ENCODE measurements around the gene GRM8. TPM values are rescaled to one million over a fixed set of nuclear protein-coding genes. Genes with fewer than 3 reads are reported as not detected.

The GRM8 gene
- not detected in 2 replicates for total RNA-seq (2014; rRNA removed; shearing (Covaris generic))
- total RNA-seq (2022) = not detected in 2 replicates
- Bru-seq, nascent RNA = percentile 4 among the genes with signal in this experiment
- percentile 6 among the genes with signal in this experiment for BruChase-seq, experiment 1, labeled RNA remaining after a 6-hour chase
- BruChase-seq, experiment 2, labeled RNA remaining after a 2-hour chase = percentile 6 among the genes with signal in this experiment
- long read RNA-seq = 0 reads

DNA sequence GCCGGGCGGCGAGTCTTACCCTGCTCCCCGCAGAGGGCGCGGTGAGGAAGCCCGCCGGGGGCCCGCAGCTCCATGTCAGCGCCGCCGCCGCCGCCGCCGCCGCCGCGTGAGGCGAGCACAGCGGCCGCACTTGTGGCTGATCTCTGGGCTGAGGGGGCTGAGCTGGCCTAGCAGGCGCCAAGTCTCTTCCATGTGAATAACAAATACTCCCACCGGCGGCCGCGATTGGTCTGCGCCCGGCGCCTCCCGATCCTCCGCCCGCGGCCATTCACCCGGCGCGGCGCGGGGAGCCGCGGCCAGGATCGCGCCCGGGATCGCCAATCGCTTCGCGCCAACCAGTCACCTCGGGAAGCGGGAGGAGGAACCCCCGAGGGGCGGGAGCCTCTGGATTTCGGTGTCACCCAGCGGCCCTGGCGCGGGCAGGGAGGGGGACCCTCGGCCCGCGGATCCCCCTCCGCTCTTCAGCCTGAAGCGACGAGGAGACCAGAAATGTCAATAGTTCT, at the start of gene GRM8:
GRM8 (minus strand) TSS at position 164 of the 503 bp plus-strand sequence.
- TF ChIP-seq, protein P1, sequence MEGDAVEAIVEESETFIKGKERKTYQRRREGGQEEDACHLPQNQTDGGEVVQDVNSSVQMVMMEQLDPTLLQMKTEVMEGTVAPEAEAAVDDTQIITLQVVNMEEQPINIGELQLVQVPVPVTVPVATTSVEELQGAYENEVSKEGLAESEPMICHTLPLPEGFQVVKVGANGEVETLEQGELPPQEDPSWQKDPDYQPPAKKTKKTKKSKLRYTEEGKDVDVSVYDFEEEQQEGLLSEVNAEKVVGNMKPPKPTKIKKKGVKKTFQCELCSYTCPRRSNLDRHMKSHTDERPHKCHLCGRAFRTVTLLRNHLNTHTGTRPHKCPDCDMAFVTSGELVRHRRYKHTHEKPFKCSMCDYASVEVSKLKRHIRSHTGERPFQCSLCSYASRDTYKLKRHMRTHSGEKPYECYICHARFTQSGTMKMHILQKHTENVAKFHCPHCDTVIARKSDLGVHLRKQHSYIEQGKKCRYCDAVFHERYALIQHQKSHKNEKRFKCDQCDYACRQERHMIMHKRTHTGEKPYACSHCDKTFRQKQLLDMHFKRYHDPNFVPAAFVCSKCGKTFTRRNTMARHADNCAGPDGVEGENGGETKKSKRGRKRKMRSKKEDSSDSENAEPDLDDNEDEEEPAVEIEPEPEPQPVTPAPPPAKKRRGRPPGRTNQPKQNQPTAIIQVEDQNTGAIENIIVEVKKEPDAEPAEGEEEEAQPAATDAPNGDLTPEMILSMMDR (conservative IDR thresholded peaks at IDR 0.05; ENCODE audit: low read length) = no peak
- TF ChIP-seq EZH2phosphoT487 (IDR thresholded peaks at IDR 0.05; ENCODE audit: borderline replicate concordance, low read depth, low read length) = no peak
- intact Hi-C loops (cut with micrococcal nuclease; ENCODE audit: unreplicated experiment) = loop anchor here (5.0 kb wide), 1 partner anchor 451 kb away; no protein-coding TSS in a partner anchor
- no peaks in the 10 kb centered on the region for H3K9me2 ChIP-seq (ENCODE audit: insufficient read depth, low read length)
- ChIA-PET POLR2A (no interaction called here), CTCF (ENCODE audit: unreplicated experiment) (no interaction called here)
- no peaks in the 10 kb centered on the region for H3K79me2 ChIP-seq (ENCODE audit: insufficient read depth, low read depth, low read length)
- H2AFZ ChIP-seq (ENCODE audit: low read length) = peak within 1 kb of the TSS; percentile 97
- H3K4me1 ChIP-seq (ENCODE audit: insufficient read depth, low read length, poor library complexity, severe bottlenecking) = no peaks in the 10 kb centered on the region
- no peak within 1 kb of the TSS for H3K27ac ChIP-seq (ENCODE audit: low read depth, low read length, poor library complexity, severe bottlenecking)
- no peaks in the 10 kb centered on the region for H3K36me3 ChIP-seq (ENCODE audit: insufficient read depth, low read length)
- H3K4me3 ChIP-seq (ENCODE audit: low read depth, low read length, poor library complexity, severe bottlenecking) = peak within 1 kb of the TSS; percentile 68
- BruUV-seq (replicated peaks) = no TSS peak
- no peak for DNase-seq (ENCODE audit: low spot score)
- H3K9me3 ChIP-seq (ENCODE audit: low read length) = no peaks in the 10 kb centered on the region
- H3K4me2 ChIP-seq (ENCODE audit: low read length) = peak within 1 kb of the TSS; percentile 93
- peaks cover 3% of the 10 kb centered on the region; the same call in 1 of the 2 replicates for H4K20me1 ChIP-seq (ENCODE audit: insufficient read depth, low read length)

DNA sequence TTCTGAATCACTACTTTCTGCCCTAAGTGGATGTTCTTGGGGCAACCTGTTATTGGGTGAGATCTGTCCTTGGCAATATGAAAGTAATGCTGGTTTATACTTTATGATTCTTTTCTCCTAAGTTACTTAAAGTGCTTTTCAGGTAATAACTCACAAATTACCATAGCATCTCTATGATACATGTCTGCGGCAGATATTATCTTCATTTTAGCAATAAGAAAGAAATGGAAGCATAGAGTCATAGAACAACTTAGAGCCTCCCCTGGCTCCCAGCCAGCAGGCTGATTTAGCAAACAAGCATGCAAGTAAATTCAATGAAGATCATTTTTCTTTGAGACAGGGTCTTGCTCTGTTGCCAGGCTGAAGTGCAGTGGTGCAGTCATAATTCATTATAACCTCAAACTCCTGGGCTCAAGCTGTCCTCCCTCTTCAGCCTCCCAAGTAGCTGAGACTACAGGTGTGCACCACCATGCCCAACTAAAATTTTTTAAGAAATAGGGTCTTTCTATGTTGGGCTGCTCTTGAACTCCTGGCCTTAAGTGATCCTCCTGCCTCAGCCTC, 38.1 kb upstream of the GRM8 start:
- Histone ChIP-seq H3K4me3 (ENCODE audit: low read depth, low read length, poor library complexity, severe bottlenecking) (no peak overlapping the region), H3K9me2 (ENCODE audit: insufficient read depth, low read length) (no peaks in the 10 kb centered on the region), H3K36me3 (ENCODE audit: insufficient read depth, low read length) (no peaks in the 10 kb centered on the region), H4K20me1 (ENCODE audit: insufficient read depth, low read length) (no peaks in the 10 kb centered on the region; the same call in 1 of the 2 replicates), H3K79me2 (ENCODE audit: insufficient read depth, low read depth, low read length) (no peaks in the 10 kb centered on the region), H3K4me1 (ENCODE audit: insufficient read depth, low read length, poor library complexity, severe bottlenecking) (no peaks in the 10 kb centered on the region), H3K9me3 (ENCODE audit: low read length) (no peaks in the 10 kb centered on the region), H3K4me2 (ENCODE audit: low read length) (no peak overlapping the region), H3K27ac (ENCODE audit: low read depth, low read length, poor library complexity, severe bottlenecking) (no peak overlapping the region), H2AFZ (ENCODE audit: low read length) (no peak overlapping the region)
- DNase-seq (ENCODE audit: low spot score) = no peak
- POLR2A ChIA-PET = no interaction called here
- intact Hi-C loops (cut with micrococcal nuclease; ENCODE audit: unreplicated experiment) = no loop called here
- no TSS peak for BruUV-seq (replicated peaks)
- TF ChIP-seq EZH2phosphoT487 (IDR thresholded peaks at IDR 0.05; ENCODE audit: borderline replicate concordance, low read depth, low read length) = no peak
- TF ChIP-seq, protein P1 (conservative IDR thresholded peaks at IDR 0.05; ENCODE audit: low read length) = no peak
- CTCF ChIA-PET (ENCODE audit: unreplicated experiment) = no interaction called here

DNA sequence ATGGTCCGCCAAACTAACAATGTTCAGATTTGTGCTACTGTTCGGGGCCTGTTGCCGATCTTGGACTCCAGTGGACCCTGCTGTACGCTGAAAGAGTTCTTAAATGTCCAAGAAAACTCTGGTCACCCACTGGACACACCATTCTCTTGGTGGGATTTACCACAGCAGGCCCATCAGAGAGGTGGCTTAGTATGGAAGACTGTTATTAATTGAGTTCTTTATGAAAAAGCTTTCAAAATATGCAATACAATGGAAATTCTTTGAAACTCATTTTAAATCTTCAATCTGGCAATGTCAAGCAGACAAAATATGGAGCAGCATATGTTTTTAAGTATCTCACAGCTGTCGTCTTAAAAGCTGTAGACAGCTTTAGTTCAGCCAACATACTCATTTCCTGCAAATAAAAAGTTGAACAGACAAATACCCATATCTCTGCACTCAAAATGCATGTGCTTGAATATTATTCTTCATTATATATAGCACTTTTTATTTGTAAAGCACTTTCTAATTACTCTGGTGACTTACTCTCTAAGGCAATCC, 37.4 kb upstream of the GRM8 start:
- intact Hi-C loops (cut with micrococcal nuclease; ENCODE audit: unreplicated experiment) = no loop called here
- POLR2A ChIA-PET = no interaction called here

More for the DNA sequence above, 37.4 kb upstream of the GRM8 start:
- CTCF ChIA-PET (ENCODE audit: unreplicated experiment) = no interaction called here
- no peaks in the 10 kb centered on the region for H3K79me2 ChIP-seq (ENCODE audit: insufficient read depth, low read depth, low read length)
- no peaks in the 10 kb centered on the region for H3K9me2 ChIP-seq (ENCODE audit: insufficient read depth, low read length)
- no peak overlapping the region for H3K27ac ChIP-seq (ENCODE audit: low read depth, low read length, poor library complexity, severe bottlenecking)
- no peak for DNase-seq (ENCODE audit: low spot score)
- H3K4me1 ChIP-seq (ENCODE audit: insufficient read depth, low read length, poor library complexity, severe bottlenecking) = no peaks in the 10 kb centered on the region
- no peak overlapping the region for H2AFZ ChIP-seq (ENCODE audit: low read length)
- H3K9me3 ChIP-seq (ENCODE audit: low read length) = no peaks in the 10 kb centered on the region
- H3K4me2 ChIP-seq (ENCODE audit: low read length) = no peak overlapping the region
- TF ChIP-seq, protein P1 (conservative IDR thresholded peaks at IDR 0.05; ENCODE audit: low read length) = no peak
- no peak for TF ChIP-seq EZH2phosphoT487 (IDR thresholded peaks at IDR 0.05; ENCODE audit: borderline replicate concordance, low read depth, low read length)
- no peak overlapping the region for H3K4me3 ChIP-seq (ENCODE audit: low read depth, low read length, poor library complexity, severe bottlenecking)
- no peaks in the 10 kb centered on the region; the same call in 1 of the 2 replicates for H4K20me1 ChIP-seq (ENCODE audit: insufficient read depth, low read length)
- H3K36me3 ChIP-seq (ENCODE audit: insufficient read depth, low read length) = no peaks in the 10 kb centered on the region
- BruUV-seq (replicated peaks) = no TSS peak
